A673 (cell line): Measurements from ENCODE around the gene SNX11. TPM values are rescaled to one million over a fixed set of nuclear protein-coding genes. Genes with fewer than 3 reads are reported as not detected.
A peak's percentile ranks its signal among the peaks of the same experiment; 100 is the strongest.

ENCODE experiments used
- BruUV-seq: library from RNA; stranded (reverse); fragments of 400-500 nt; replicated peaks from 2 replicates; lab custom pipeline; 2021; lab: Mats Ljungman, UMichigan
- CTCF ChIA-PET: fragments of 300-600 bp; sonication (Branson Sonifier 250); formaldehyde crosslinking; loops from one replicate; lab custom pipeline; 2022; ENCODE audit warnings: antibody characterized with exemption; lab: Charles Lee
- POLR2A ChIA-PET: fragments of 300-600 bp; sonication (Branson Sonifier 250); formaldehyde crosslinking; loops from one replicate; lab custom pipeline; 2022; ENCODE audit warnings: antibody characterized with exemption; ENCODE audit not compliant: low non-redundant PET; lab: Charles Lee
- DNase-seq: peaks from one replicate; pipeline ENCODE4 v3.0.0-alpha.2; 2015; ENCODE audit warnings: low spot score
- H3K27ac ChIP-seq: fragments of 200-600 bp; sonication (generic); 2 replicates; pipeline ENCODE4 v1.5.1; 2016; ENCODE audit warnings: mixed run types, low read depth, mild to moderate bottlenecking, mixed read lengths, antibody characterized with exemption, low read length; ENCODE audit not compliant: poor library complexity, severe bottlenecking
- H3K27me3 ChIP-seq: fragments of 200-600 bp; sonication (generic); replicated peaks from 2 replicates; pipeline ENCODE4 v1.6.1; 2017; ENCODE audit warnings: mixed run types, low read depth, mild to moderate bottlenecking, mixed read lengths, antibody characterized with exemption, low read length; ENCODE audit not compliant: insufficient read depth, poor library complexity
- H3K36me3 ChIP-seq: fragments of 200-600 bp; sonication (generic); 2 replicates; pipeline ENCODE4 v1.6.1; 2016; ENCODE audit warnings: mixed run types, mild to moderate bottlenecking, mixed read lengths, antibody characterized with exemption, low read length; ENCODE audit not compliant: insufficient read depth, poor library complexity, severe bottlenecking
- H3K4me1 ChIP-seq: fragments of 200-600 bp; sonication (generic); 2 replicates; pipeline ENCODE4 v1.6.1; 2017; ENCODE audit warnings: mixed run types, mild to moderate bottlenecking, mixed read lengths, antibody characterized with exemption, low read length; ENCODE audit not compliant: insufficient read depth, poor library complexity, severe bottlenecking
- H3K4me3 ChIP-seq: fragments of 200-600 bp; sonication (generic); 2 replicates; pipeline ENCODE4 v1.5.1; 2016; ENCODE audit warnings: low read depth, mixed run types, mild to moderate bottlenecking, mixed read lengths, low read length; ENCODE audit not compliant: poor library complexity, severe bottlenecking
- H3K9me3 ChIP-seq: fragments of 200-600 bp; sonication (generic); 2 replicates; pipeline ENCODE4 v1.6.1; 2016; ENCODE audit warnings: mixed run types, low read depth, mild to moderate bottlenecking, mixed read lengths, antibody characterized with exemption, low read length; ENCODE audit not compliant: poor library complexity, severe bottlenecking
- EZH2 ChIP-seq: fragments of 200-600 bp; sonication (generic); IDR thresholded peaks from 2 replicates; pipeline ENCODE4 v1.6.1; 2017; ENCODE audit warnings: borderline replicate concordance, low read depth, mild to moderate bottlenecking, mixed read lengths, antibody characterized with exemption, low read length; ENCODE audit not compliant: poor library complexity, severe bottlenecking
- intact Hi-C: fragments of 100-400 bp; cut with micrococcal nuclease; formaldehyde crosslinking; loops from one replicate; pipeline ENCODE4 v1.10.0; 2022; ENCODE audit not compliant: unreplicated experiment
- total RNA-seq: library from RNA; stranded (reverse); gene quantifications from 2 replicates; pipeline ENCODE4 v1.2.3, GENCODE V29; 2021
- TF ChIP-seq, protein P1 (sequence below): fragments of 300-800, 200-600 bp; sonication (generic); conservative IDR thresholded peaks from 2 replicates; pipeline ENCODE4 v1.5.1; 2017; ENCODE audit warnings: low read depth, mild to moderate bottlenecking, antibody characterized with exemption, low read length, moderate library complexity, mixed read lengths

SNX11 gene
- total RNA-seq, 1 experiment from 2014 or later = 25.1 TPM

DNA sequence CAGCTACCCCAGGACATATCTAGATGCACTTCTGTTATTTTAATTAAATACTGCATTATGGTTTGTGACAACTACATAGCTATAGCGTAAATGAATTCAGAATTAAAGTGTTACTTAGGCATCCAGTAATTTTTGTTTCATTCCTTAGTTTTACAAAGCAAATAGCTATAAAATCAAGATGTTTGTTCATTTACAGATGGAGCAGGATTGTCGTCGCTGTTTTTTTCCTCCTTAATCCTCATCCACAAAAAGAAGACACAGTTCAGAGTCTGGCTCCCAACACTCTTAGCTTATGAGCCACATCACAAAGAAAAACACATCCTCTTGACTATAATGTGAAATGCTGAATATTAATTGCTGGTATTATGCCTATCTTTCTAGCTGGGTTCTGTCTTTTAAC, 43.7 kb downstream of the SNX11 start:
- H3K4me3 ChIP-seq = no peak overlapping the region
- H3K36me3 ChIP-seq = no peaks in the 10 kb centered on the region
- peaks cover 42% of the 10 kb centered on the region for H3K4me1 ChIP-seq
- DNase-seq = no peak
- no peak overlapping the region for H3K27ac ChIP-seq
- ChIA-PET POLR2A (no interaction called here), CTCF (interaction anchor here (0.6 kb wide), 1 partner anchor 8 kb away, joined by 3 read pairs; no protein-coding TSS in a partner anchor)
- H3K9me3 ChIP-seq = no peaks in the 10 kb centered on the region
- intact Hi-C loops = loop anchor here (5.0 to 10.0 kb wide), 3 partner anchors 184 to 466 kb away; partner anchors contain the start of gene HOXB8
- TF ChIP-seq EZH2 = no peak
- TF ChIP-seq, protein P1, sequence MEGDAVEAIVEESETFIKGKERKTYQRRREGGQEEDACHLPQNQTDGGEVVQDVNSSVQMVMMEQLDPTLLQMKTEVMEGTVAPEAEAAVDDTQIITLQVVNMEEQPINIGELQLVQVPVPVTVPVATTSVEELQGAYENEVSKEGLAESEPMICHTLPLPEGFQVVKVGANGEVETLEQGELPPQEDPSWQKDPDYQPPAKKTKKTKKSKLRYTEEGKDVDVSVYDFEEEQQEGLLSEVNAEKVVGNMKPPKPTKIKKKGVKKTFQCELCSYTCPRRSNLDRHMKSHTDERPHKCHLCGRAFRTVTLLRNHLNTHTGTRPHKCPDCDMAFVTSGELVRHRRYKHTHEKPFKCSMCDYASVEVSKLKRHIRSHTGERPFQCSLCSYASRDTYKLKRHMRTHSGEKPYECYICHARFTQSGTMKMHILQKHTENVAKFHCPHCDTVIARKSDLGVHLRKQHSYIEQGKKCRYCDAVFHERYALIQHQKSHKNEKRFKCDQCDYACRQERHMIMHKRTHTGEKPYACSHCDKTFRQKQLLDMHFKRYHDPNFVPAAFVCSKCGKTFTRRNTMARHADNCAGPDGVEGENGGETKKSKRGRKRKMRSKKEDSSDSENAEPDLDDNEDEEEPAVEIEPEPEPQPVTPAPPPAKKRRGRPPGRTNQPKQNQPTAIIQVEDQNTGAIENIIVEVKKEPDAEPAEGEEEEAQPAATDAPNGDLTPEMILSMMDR = no peak
- no peaks in the 10 kb centered on the region for H3K27me3 ChIP-seq
- BruUV-seq = no TSS peak

DNA sequence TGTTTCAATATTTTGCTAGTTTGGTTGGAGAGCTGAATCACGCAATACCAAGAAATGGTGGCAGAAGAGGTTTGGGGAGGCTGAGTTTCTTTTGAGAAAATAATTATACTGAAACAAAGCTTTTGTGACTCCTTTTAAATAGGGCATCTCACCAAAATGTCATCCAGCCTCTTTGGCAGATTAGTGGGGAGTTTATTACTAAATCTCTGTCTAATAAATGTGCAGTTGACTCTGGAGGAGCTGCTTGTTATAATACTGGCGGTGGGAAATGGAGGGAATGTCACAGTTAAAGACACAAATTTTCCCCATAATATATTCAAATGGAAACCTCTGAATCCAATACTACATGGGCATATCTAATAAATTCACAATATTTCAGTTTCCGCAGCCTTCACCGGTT, 44.7 kb downstream of the SNX11 start:
- Histone ChIP-seq H3K27ac (no peak overlapping the region), H3K4me3 (no peak overlapping the region), H3K27me3 (no peaks in the 10 kb centered on the region), H3K9me3 (no peaks in the 10 kb centered on the region), H3K36me3 (no peaks in the 10 kb centered on the region), H3K4me1 (peaks cover 42% of the 10 kb centered on the region)
- POLR2A ChIA-PET = no interaction called here
- TF ChIP-seq, protein P1 = no peak
- no peak for TF ChIP-seq EZH2
- CTCF ChIA-PET = no interaction called here
- no TSS peak for BruUV-seq
- DNase-seq = peak; percentile 14
- intact Hi-C loops = loop anchor here (5.0 to 10.0 kb wide), 3 partner anchors 183 to 465 kb away; partner anchors contain the start of gene HOXB8

DNA sequence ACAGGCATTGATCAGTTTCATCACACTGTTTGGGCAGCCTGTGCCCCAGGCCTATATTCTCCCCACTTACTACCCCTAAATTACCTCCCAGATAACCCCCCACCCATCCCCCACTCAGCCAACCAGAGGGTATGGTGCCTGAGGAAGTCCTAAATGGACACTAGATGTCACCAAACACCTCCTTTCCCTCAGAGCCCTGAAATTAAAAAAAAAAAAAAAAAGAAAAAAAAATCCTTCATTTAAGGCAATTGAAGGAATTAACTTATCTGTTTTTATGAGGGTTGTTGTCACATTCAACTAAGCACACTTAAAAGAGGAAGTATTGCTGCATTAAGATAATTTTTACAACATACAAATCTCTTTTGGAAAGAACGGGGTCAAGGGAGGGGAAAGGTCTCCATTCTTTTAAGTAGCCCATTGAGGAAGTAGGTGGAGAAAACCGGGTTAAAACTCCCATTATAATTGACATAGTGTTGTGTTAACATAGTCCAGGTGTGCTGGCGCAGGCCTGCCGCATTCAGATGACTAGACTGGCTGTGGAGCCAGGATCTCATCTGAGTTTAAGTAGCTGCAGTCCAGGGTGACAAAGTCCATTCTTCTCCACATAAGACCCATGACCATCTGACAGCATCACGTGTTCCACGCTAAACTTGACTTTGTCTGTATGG, 46.3 kb downstream of the SNX11 start:
- TF ChIP-seq, protein P1 = peak; percentile 83
- TF ChIP-seq EZH2 = no peak
- CTCF ChIA-PET = no interaction called here
- BruUV-seq = no TSS peak
- H3K27ac ChIP-seq = no peak overlapping the region
- DNase-seq = peak; percentile 77
- no peak overlapping the region for H3K4me3 ChIP-seq
- H3K36me3 ChIP-seq = no peaks in the 10 kb centered on the region
- H3K9me3 ChIP-seq = no peaks in the 10 kb centered on the region
- H3K27me3 ChIP-seq = no peaks in the 10 kb centered on the region
- H3K4me1 ChIP-seq = peaks cover 36% of the 10 kb centered on the region
- POLR2A ChIA-PET = no interaction called here
- intact Hi-C loops = loop anchor here (5.0 to 10.0 kb wide), 3 partner anchors 181 to 463 kb away; partner anchors contain the start of gene HOXB8
